Aorta (tissue), 5 donors: ENCODE measurements around the gene ENTR1. TPM values are rescaled to one million over a fixed set of nuclear protein-coding genes. Genes with fewer than 3 reads are reported as not detected.

ENCODE experiments used
- ATAC-seq: fragments of 200-7000 bp; cut with Tn5 transposase; one replicate; pipeline ENCODE4 v1.9.1; 2022; ENCODE audit warnings: moderate library complexity; ENCODE audit not compliant: low FRiP score
- DNase-seq, 2 donors: peaks; one replicate each; pipeline ENCODE4 v3.0.0-alpha.2; 2020
- H3K27ac ChIP-seq, 2 donors: one replicate each; pipeline ENCODE4 v1.5.1; 2013; ENCODE audit warnings: low read length in 2 of 2, mild to moderate bottlenecking in 2 of 2, moderate library complexity in 2 of 2, control low read depth in 1 of 2, inconsistent platforms in 1 of 2, low read depth in 1 of 2
- H3K27me3 ChIP-seq, 2 donors: one replicate each; pipeline ENCODE4 v1.6.1; 2013; ENCODE audit warnings: control low read depth in 1 of 2, low read length in 1 of 2, mild to moderate bottlenecking in 1 of 2, moderate library complexity in 1 of 2; ENCODE audit not compliant: insufficient read depth in 2 of 2, control insufficient read depth in 1 of 2
- H3K36me3 ChIP-seq, 2 donors: one replicate each; pipeline ENCODE4 v1.6.1; 2013; ENCODE audit warnings: control low read depth in 1 of 2, low read length in 1 of 2, mild to moderate bottlenecking in 1 of 2; ENCODE audit not compliant: insufficient read depth in 2 of 2, control insufficient read depth in 1 of 2
- H3K4me1 ChIP-seq, 2 donors: one replicate each; pipeline ENCODE4 v1.6.1; 2013; ENCODE audit warnings: low read length in 2 of 2, control low read depth in 1 of 2, mild to moderate bottlenecking in 1 of 2, moderate library complexity in 1 of 2; ENCODE audit not compliant: insufficient read depth in 2 of 2, control insufficient read depth in 1 of 2
- H3K4me3 ChIP-seq, 2 donors: one replicate each; pipeline ENCODE4 v1.5.1; 2013; ENCODE audit warnings: low read length in 2 of 2, control low read depth in 1 of 2, mild to moderate bottlenecking in 1 of 2
- H3K9me3 ChIP-seq: one replicate; pipeline ENCODE4 v1.6.1; 2013; ENCODE audit warnings: mild to moderate bottlenecking, low read length; ENCODE audit not compliant: control insufficient read depth
- WGBS, 2 donors: extraction: QIAGEN DNeasy Blood & Tissue Kit; methylation state at CpG; one replicate each; pipeline ENCODE4 v1.1.7; 2013; 5-methylcytosine and 5-hydroxymethylcytosine counted together
- intact Hi-C, 2 donors: fragments of 100-400 bp; cut with DNase I; formaldehyde crosslinking; loops; one replicate each; pipeline versions ENCODE4 v1.14.2 to v1.15.0; 2022
- polyA plus RNA-seq, 2 donors: library from polyadenylated mRNA; stranded (reverse); fragments of 200-250 nt; gene quantifications; one replicate each; pipeline ENCODE4 v1.2.3, GENCODE V29; 2013
- total RNA-seq, 2 donors: library from RNA; stranded (reverse); fragmentation: NEBNext Ultra II Directional; extraction: Animal tissue kit (Norgen Biotek cat#: 25700); gene quantifications; one replicate each; pipeline ENCODE4 v1.2.1, GENCODE V29; 2021
- donor health status: healthy with polysubstance abuse.
- donor health status: Bipolar disorder and iron deficiency.
- donor health status: DM: no; HTN: no; CAD: no.
- donor health status: DM: no; HTN: no; CAD: no.
- donor health status: DM: yes; HTN: yes; CAD: no.

The ENTR1 gene
- total and polyA plus RNA-seq, 4 donors: 15.0 to 47.2 (median 33.0) TPM

GRCh38 chr9:136372006-136372405 lies 38.4 kb downstream of the ENTR1 start:
- H3K27me3 ChIP-seq: no peaks in the 10 kb centered on the region
- DNase-seq (no peak), ATAC-seq (no peak)
- no peak overlapping the region for H3K27ac ChIP-seq
- WGBS, 2 donors: 86 to 88% methylated on average over 20 to 21 of the region's 21 CpGs
- no peak overlapping the region for H3K4me3 ChIP-seq
- no peaks in the 10 kb centered on the region for H3K9me3 ChIP-seq
- H3K4me1 ChIP-seq: no peaks in the 10 kb centered on the region
- no peaks in the 10 kb centered on the region for H3K36me3 ChIP-seq
- intact Hi-C loops: no loop called here

GRCh38 chr9:136371533-136371880 lies 38.9 kb downstream of the ENTR1 start:
- H3K36me3 ChIP-seq: no peaks in the 10 kb centered on the region
- no peak overlapping the region for H3K4me3 ChIP-seq
- ATAC-seq (no peak), DNase-seq (no peak)
- H3K27me3 ChIP-seq: no peaks in the 10 kb centered on the region
- H3K4me1 ChIP-seq: no peaks in the 10 kb centered on the region
- H3K9me3 ChIP-seq: no peaks in the 10 kb centered on the region
- WGBS, 2 donors: 92% methylated on average over 13 of the region's 13 CpGs
- intact Hi-C loops: no loop called here
- no peak overlapping the region for H3K27ac ChIP-seq

GRCh38 chr9:136370687-136371532 lies 39.5 kb downstream of the ENTR1 start:
- Histone ChIP-seq H3K27ac (no peak overlapping the region), H3K27me3 (no peaks in the 10 kb centered on the region), H3K4me1 (no peaks in the 10 kb centered on the region), H3K9me3 (no peaks in the 10 kb centered on the region), H3K4me3 (no peak overlapping the region), H3K36me3 (no peaks in the 10 kb centered on the region)
- DNase-seq (no peak), ATAC-seq (no peak)
- WGBS, 2 donors: 90 to 94% methylated on average over 53 to 54 of the region's 54 CpGs
- intact Hi-C loops: no loop called here

GRCh38 chr9:136370037-136370436 lies 40.4 kb downstream of the ENTR1 start:
- ATAC-seq (no peak), DNase-seq (no peak)
- Histone ChIP-seq H3K9me3 (no peaks in the 10 kb centered on the region), H3K27me3 (no peaks in the 10 kb centered on the region), H3K36me3 (no peaks in the 10 kb centered on the region), H3K27ac (no peak overlapping the region), H3K4me1 (no peaks in the 10 kb centered on the region), H3K4me3 (no peak overlapping the region)
- intact Hi-C loops: no loop called here
- WGBS, 2 donors: 94 to 95% methylated on average over 17 to 19 of the region's 19 CpGs

GRCh38 chr9:136368190-136368589 lies 42.2 kb downstream of the ENTR1 start:
- DNase-seq: no peak
- WGBS, 2 donors: 64 to 73% methylated on average over 15 to 18 of the region's 18 CpGs
- intact Hi-C loops: no loop called here
- Histone ChIP-seq H3K4me1 (no peaks in the 10 kb centered on the region), H3K27ac (no peak overlapping the region), H3K4me3 (no peak overlapping the region), H3K36me3 (no peaks in the 10 kb centered on the region), H3K9me3 (no peaks in the 10 kb centered on the region), H3K27me3 (no peaks in the 10 kb centered on the region)
- no peak for ATAC-seq

- 87 to 88% methylated on average over 43 to 45 of the region's 45 CpGs for WGBS, 2 donors
Observed at GRCh38 chr9:136367296-136368145, 42.9 kb downstream of the ENTR1 start.

GRCh38 chr9:136366826-136367225 lies 43.6 kb downstream of the ENTR1 start:
- no peaks in the 10 kb centered on the region for H3K27me3 ChIP-seq
- ATAC-seq: no peak
- H3K9me3 ChIP-seq: no peaks in the 10 kb centered on the region
- H3K27ac ChIP-seq: no peak overlapping the region
- DNase-seq: no peak
- no peak overlapping the region for H3K4me3 ChIP-seq
- intact Hi-C loops: no loop called here
- no peaks in the 10 kb centered on the region for H3K4me1 ChIP-seq
- no peaks in the 10 kb centered on the region for H3K36me3 ChIP-seq
- 86 to 89% methylated on average over 9 of the region's 9 CpGs for WGBS, 2 donors

More at GRCh38 chr9:136367296-136368145, 42.9 kb downstream of the ENTR1 start:
- Histone ChIP-seq H3K27me3 (no peaks in the 10 kb centered on the region), H3K4me1 (no peaks in the 10 kb centered on the region), H3K4me3 (no peak overlapping the region), H3K36me3 (no peaks in the 10 kb centered on the region), H3K9me3 (no peaks in the 10 kb centered on the region), H3K27ac (no peak overlapping the region)
- intact Hi-C loops: no loop called here
- ATAC-seq: no peak
- DNase-seq: no peak

GRCh38 chr9:136365775-136366222 lies 44.6 kb downstream of the ENTR1 start:
- Histone ChIP-seq H3K27me3 (no peaks in the 10 kb centered on the region), H3K36me3 (no peaks in the 10 kb centered on the region), H3K4me1 (no peaks in the 10 kb centered on the region), H3K27ac (no peak overlapping the region), H3K4me3 (no peak overlapping the region), H3K9me3 (no peaks in the 10 kb centered on the region)
- DNase-seq: no peak
- 75 to 85% methylated on average over 9 of the region's 9 CpGs for WGBS, 2 donors
- no peak for ATAC-seq
- intact Hi-C loops: no loop called here
